Activated CD4-positive, alpha-beta T cell treated with anti-CD3 and anti-CD28 coated beads, Interleukin-2, amount 50 U/mL, for 16 hours (primary cell): ENCODE data around the gene EIPR1.

ENCODE experiments used
- DNase-seq: peaks from one replicate; pipeline ENCODE4 v3.0.0-alpha.2; 2020

The EIPR1 gene

DNA sequence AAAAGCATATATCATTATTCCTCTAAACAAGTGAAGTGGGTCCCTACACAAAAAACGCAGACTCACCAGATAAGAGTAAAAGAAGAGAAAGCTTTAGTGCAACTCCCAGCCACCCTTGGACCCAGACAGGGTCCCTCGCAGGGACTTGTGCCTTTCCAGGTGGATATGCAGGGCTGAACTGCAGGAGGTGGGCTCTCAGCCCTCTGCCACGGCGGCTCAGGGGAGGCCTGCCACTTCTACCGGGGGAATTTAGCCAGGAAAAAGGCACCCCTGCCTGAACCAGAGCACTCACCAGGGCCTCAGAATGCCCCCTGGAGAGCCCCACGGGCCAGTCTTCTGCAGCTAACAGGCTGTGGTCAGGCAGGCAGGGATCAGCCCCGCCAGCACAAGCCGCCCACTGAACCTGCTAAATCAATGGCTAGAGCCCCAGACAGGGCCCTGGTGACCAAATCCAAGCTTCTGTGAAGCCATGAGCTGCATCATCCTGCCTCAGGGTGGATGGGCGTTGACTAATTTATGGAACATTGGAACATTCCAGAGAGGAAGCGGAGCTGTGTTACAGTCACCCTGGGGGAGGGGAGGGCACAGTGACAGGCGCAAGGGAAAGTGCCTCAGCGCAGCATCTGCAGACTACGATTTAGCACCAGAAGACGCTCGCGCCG is 209.3 kb downstream of the EIPR1 start:
- no peak for DNase-seq

DNA sequence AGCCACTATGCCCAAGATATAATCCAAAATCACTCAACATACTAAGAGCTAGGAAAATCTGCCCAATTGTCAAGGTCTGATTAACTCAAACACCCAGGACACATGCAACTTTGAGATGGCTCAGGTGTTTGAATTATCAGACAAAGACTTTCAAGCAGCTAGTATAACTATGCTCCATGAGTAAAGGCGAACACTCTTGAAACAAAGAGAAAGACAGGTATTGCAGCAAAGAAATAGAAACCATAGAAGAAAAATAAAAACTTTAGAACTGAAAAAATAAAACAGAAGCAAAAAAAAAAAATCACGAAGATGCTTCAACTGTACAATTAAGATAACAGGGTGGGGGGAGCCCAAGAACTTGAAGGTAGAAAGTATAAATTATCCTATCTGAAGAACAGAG is 214.2 kb downstream of the EIPR1 start:
- no peak for DNase-seq

DNA sequence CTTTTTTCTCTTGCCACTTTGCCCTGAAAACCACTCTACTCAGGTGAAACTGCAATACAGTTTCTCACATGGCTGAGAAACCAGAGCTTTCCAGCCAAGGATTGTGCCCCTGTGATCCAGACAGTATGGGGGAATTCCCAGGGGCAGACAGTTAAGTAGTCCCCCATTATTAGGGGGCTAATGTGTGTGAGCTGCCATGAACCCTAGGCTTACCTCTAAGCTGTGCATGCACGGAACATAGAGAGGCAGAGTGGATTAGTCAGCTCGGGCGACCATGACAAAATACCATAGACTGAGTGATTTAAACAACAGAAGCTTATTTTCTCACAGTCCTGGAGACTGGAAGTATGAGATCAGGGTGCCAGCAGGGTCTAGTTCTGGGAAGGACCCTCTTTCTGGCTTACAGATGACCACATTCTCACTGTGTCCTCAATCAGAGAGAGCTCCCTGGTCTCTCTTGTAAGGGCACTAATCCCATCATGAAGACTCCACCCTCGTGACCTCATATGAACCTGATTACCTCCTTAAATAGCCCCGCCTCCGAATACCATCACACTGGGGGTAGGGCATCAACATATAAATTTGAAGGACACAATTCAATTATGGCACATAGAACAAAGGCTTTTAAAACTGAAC is 215.1 kb downstream of the EIPR1 start:
- DNase-seq = no peak

DNA sequence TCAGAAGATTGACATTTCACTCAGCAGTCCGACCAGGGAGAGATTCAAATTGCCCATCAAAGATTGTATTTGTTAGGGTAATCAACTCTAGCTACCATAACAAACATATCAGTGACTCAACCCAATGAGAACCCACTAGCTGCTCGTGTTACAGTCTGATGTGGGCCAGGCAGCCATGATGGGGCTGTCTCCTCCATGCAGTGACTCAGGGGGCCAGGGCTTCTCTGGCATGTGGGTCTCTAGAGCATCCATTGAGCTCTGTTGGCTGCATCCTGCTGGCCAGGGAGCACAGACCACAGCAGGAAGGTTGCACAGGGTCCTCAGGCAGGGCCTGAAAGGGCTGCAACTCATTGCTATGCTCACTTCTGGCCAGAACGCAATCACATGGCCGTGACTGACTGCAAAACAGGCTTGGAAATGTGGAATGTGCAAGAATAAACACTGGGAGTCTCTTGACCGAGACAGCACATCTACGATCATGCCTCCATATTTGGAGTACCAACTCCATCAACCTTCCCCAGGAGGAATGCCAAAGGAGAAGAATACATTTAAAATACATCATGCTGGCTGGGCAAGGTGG is 216.8 kb downstream of the EIPR1 start:
- DNase-seq = no peak

DNA sequence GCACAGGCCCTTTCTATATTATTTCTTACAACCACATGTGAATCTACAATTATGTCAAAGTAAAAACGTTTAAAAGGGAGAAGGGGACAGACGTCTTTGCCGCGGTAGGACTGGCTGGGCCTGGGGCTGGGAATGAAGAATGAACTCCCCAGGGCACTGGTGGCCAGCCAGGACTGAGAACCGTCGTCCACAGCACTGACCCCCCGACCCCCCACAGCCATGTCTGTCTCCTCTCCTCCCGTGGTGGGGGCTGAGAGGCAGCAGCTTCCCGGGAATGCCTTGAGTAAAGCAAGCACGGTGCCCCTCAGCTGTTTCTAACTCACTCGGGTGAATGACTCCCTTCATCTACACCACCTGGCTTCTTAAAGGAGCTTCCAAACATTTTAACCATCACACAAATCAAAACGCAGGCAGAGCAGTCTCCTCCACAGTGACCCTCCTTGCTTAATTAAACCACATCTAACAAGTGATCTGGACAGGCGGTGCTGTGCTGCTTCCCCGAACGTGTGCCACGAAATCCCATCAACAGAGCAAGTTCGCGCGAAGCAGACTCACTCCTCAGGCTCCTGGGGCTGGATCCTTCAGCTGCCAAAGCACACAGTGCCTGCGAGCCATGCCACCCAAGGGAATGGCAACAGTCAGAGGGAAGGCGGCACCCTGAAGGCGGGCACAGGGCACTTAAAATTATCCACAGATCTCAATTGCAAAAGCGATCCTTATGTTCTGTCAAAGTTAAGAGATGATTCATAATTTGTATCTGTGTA is 217.7 kb downstream of the EIPR1 start:
- DNase-seq = no peak

DNA sequence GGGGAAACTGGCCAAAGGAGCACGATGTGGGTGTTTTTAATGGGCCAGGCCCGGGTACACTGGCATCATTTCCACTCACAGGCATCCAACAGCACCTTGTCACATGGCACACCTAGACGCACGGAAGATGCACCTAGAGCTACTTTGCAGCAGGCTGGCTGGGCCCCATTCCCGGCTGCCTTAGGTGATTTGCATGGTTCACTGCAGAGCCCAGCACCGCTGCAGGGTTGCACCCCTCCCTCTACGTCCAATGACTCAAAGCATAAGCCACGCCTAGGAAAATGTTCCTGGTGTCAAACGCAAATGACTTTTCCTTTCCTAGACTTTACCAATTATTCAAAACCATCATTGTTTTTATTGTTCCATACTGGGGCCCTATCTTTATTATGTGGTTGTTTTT is 222.9 kb downstream of the EIPR1 start:
- no peak for DNase-seq

DNA sequence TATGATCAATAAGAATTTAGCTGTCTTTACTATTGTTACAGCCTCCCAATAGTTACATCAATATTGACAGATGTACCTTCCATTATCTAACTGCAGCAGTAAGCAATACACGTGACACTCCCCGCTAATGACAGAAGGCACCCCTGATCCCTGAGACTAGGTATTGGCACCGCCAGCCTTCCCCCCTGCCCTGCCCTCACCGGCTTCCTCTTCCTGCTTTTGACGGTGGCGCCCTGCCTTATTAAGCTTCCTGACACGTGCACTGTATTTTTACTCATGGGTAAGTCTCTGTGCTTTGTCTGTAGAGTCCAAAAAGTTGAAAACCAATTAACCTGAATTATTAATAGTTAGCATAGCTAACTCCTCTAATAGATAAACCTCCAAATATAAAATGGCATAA is 223.5 kb downstream of the EIPR1 start:
- no peak for DNase-seq

DNA sequence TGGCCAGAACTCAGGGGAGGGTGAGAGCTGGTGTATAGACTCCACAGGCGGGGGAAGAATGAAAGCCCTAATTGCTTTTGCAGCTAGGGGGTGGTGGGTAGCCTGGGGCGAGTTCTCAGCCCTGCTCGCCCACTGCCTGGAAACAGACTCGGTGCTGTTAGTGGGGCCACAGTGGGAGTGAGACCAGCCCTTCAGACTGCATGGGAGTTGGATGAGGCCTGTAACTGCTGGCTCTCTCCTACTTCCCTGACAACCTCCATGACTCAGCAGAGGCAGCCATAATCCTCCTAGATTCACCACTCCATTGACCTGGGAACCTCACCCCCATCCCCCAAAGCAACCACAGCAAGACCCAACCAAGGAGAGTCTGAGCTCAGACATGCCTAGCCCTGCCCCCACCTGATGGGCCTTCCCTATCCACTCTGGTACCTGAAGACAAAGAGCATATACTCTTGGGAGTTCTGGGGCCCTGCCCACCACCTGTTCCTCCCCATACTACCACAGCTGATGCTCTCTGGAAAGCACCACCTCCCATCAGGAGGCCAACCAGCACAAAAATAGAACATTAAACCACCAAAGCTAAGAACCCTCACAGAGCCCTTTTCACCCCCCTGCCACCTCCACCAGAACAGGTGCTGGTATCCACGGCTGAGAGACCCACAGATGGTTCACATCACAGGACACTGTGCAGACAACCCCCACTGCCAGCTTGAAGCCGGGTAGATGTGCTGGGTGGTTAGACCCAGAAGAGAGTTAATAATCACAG is 226.3 kb downstream of the EIPR1 start:
- DNase-seq = no peak

DNA sequence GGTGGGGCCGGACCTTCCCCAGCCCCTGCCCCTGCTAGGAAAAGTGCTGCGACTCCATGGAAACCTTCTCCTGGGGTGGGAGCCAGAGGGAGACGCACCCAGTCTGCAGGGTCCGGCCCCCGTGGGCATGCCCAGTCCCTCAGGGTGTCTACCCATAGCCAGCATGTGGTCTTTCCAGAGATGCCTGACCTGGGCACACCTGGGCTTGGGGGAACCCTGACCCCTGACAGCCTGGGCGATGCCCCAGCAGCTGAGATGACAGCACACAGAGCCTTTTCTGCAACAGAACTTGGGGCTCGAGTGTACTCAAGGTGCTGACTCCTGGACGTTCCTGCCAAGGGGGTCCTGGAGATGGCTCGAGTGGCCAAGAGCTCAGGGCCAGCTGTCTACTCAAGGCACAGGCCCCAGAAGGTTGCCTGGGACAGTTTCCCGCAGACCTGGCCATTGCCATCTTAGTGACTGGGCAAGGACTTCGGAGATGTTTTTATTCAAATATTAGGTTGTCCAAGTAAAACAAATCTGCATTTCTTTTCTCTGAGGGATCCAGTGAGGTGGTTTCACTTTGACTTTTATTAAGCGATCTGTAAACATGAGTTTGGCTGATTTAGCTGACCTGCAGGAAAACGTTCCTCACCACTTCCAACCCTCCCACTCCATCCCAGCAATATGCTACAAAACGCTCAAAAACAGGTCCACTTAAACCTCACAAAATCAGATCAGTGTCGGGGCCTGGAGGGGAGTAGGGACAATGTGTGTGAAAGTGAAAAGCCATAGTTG is 228.0 kb downstream of the EIPR1 start:
- no peak for DNase-seq

DNA sequence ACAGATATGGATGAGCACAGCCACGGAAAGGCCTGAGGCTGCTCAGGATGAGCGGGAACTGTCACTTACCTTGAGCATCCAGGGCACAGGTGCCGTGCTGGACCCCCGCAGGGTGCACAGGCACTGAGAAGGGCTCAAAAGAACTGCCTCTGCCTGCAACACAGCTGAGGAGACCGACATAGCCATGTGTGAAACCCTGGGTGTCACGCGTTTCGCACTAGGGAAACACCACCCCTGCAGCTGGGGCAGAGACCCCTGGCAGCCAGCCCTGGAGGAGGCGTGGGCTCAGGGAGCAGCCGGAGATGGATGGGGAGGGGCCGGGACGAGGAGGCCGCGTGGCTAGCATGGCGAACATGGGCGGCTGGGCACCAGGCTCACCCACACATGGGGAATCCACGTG is 228.9 kb downstream of the EIPR1 start:
- DNase-seq = no peak

DNA sequence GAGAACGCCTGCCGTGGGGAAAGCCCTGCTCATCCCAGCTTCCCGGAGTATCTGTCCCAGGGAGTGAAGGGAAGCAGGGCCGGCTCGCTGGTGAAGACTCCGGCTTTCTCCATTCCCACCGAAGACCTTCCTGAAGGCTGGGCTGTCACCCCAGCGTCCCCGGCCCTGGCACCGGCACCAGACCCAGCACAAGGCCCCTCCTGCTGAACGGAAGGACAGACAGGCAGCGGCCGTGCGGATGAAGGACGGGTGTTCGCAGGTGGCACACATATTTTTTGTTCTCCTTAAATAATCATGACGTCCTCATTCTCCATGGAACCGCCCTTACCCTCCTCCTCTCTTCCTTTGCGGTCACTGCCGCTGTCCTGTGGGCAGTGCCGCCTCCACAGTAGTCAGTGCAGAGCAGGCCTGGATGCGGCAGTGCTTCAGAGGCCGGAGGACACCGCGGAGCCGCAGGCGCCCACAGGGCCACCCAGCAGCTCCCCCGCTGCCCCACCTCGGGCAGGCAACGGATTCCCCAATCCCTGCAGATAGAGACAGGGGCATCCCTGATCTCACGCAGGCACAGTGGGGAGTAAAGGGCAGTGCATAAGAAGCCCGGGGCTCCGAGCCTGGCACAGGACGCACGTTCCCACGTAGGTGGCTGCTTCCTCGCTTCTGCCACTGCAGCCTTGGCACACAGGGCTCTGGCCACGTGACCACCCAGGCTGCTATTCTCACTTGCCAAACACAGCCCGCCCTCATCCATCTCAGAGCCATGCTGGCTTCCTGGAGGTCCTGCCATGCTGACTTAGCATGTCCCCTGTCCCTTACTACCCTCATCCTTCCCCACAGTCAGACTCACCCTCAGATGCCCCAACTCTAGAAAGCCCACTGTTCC is 229.7 kb downstream of the EIPR1 start:
- DNase-seq = no peak

DNA sequence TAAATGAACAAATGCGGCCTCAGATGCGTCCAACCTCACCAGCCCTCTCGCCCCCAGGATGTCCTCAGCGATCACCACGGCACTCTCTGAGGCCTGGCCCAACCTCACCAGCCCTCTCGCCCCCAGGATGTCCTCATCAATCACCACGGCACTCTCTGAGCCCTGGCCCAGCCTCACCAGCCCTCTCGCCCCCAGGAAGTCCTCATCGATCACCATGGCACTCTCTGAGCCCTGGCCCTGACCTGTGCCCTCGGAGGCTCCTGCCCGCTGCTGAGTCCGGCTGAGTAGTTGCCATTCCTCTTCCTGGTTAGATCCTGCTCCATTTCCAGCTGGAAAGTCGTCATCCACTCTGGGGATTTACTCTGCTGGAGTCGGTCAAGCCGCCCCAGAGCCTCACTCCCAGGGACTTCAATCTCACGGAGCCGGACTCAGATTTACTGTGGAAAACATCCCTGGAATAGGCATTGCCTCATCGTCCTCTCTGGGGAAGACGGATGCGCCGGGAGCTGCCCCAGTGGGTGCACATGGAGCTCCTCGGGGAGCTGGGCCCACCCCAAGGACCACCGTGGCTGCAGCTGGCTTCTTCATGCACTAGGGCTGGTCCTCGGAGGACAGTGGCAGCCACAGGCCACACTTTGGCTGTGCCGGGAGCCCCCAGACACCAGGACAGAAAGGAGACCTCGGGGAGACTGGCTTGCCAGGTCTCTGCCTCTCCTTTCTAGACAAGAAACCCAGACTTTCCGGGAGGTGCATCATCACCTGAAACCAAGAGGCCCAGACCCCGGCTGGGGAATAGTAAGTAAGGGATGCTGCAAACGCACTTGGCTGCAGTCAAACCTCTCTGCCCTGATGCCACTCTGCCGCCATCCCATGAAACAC is 230.6 kb downstream of the EIPR1 start:
- DNase-seq = no peak

DNA sequence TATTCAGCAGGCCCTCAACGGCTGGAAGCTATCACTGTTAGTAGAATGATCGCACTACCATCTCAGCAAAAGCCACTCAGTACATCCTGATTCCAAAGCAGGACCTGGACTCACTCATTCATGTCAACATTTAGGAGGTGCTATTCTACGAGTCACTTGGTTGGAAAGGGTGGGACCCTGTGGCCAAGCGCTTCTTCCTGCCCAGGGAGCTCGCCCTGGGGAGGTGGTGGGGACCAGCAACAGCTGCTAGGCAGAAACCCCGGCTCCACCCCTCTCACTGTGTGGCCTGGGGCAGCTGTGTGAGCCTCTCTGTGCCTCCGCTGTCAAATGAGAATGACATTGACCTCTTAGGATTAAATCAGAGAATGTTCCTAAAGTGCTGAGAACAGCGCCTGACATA is 231.4 kb downstream of the EIPR1 start:
- DNase-seq = no peak

DNA sequence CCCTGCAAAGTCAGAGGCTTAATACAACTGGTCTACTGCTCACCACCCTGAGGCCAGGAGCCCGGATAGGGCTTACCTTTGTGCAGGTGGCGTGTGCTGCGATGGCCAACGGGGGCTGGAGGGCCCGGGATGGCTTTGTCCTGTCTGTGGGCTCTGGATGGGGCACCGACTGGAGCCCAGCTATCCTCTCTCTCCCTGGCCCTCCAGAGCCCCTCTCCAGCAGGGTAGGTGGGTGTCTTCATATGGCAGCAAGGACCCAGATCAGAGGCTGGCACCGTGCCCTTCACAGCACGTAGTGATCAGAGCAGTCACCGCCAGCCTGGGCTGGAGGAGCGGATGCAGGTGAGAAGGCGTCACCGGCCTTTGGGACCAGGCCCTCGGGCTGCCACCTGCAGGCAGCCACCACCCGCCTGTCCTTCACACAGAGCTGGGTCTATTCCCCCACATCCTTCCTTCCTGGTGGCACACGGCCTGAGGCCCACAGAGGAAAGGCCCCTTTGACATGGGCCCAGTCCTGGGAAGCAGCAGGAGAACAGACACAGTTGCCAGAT is 232.1 kb downstream of the EIPR1 start:
- DNase-seq = no peak

DNA sequence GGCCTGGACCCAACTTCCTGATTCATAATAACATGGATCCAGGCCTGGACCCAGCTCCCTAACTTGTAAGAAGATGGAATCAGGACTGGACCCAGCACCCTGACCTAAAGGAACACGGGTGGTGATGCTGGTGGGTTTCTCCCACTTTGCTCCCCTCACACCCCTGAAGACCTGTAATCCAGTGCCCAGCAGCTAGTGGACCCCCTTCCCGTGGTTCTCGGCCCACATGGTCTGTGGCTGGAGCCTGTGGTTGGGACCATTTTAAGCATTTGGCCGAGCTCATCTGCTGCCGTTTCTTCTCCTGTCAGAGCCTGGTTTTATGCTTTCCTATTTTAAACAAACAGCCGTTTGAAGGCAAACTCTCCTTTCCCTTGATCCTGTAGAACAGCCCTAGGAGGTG is 232.8 kb downstream of the EIPR1 start:
- no peak for DNase-seq

DNA sequence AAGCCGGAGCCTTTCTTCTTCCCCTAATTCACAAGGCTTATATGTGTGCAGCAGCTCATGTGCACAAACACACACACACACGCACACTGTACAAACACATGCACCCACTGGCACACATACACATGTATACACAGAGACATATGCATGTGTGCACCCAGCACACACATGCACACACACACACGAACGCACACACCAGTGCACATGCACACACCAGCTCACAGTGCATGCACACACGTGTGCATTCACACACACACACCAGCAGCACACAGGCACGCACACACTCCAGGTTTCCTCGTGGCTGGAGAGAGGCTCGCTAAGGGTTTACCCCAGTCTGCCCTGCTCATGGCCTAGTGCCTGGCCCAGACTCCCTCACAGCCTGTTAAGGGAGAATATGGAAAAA is 234.0 kb downstream of the EIPR1 start:
- no peak for DNase-seq

DNA sequence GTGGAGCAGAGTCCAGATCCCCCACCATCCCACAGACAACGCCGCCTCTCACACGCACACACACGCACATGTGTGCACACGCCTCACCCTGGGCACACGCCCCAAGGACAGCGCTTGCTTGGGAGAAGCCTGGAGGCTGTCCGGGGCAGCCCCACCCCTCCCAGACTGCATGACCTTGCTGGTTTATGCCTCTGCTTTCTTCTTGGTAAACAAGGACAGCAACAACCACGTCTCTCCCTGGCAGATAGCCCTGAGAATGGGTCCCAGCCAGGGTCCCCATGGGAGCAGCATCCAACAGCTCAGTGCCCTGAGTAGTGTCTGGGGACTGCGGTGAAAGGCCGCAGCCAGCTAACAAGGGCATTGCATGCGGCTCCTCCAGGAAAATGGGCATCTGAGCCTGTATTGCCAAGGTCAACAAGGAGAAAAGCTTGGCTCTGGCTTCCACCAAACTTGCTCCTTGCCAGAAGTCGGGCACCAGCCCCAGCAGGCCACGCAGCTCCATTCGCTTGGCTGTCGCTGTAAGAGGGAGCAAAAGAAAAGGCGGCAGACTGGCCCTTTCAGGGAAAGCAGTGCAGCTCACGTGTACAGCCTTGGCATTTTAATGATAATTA is 234.6 kb downstream of the EIPR1 start:
- DNase-seq = no peak

DNA sequence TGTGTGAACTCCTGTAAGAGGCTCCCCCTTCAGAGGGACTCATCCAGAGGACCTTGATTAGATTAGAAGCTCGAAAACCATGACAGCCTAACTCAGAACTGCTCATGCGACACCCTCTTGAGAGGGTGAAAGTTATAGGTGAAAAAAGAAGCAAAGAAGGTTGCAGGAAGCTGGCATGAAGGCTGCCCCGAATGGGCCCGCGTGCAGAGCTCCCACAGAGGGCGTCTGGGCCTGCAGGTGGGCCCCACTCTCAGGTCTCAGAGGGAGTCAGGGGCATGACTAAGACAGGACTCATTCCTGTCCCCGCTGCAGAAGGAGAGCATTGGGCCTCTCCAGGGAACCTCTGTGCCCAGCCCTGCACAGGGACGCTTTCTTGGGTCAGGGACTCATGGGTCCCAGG is 235.4 kb downstream of the EIPR1 start:
- DNase-seq = no peak

DNA sequence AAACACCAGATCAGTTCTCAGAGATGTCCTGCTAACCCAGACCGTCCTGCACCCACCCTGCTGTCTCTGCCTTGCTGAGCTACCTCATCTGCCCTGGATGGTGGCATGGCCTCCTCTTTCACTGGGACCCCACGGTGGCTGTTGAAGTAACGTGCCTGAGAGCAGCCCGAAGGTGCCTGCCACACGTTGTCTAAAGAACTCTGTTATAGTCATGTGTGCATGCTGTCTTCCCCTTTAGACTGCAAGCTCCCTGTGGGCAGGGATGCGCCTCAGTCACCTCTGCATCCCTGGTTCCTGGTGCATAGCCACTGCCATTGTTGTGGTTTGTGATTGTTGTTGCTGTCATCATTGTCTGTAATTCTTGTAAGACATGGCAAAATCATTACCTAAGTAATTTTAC is 235.9 kb downstream of the EIPR1 start:
- no peak for DNase-seq

DNA sequence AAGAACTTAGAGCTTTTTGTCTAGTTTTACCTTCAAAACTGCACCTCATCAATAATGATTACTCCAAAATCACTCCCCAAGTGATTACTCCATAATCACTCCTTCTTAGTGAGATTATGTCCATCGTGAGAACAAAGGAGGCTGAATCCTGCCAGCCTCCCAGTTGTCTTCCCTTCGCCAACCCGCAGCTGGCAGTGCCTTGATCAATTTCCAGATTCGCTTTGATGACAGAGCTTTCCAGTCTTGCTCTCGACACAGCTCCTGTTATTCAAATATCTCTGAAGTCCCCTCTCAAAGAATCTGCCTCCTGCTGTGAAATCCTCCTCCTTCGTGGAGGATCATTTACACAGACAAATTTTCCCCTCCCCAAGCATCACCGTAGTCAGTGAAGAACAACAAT is 237.7 kb downstream of the EIPR1 start:
- DNase-seq = no peak
